HG03460 (cell line): Measurements from ENCODE around the gene EDRF1.

Experiments used
- ATAC-seq: cut with Tn5 transposase; IDR thresholded peaks from one replicate; pipeline ENCODE4 v1.9.1; 2021; ENCODE audit not compliant: unreplicated experiment

The EDRF1 gene

DNA sequence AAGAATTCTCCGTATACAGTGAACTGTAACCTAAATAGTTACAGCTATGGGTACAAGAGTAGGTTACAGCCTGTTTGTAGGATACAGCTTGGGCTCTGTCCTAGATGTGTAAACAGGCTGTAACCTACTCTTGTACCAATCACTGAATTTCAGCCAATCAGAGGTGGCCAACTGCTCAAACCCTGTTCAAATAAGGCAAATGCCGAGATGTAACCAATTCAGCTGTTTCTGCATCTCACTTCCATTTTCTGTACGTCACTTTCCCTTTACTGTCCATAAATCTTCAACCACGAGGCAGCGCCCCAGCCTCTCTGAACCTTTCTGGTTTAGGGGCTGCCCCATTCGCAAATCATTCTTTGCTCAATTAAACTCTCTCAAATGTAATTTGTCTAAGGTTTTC, 64.4 kb downstream of the EDRF1 start:
- ATAC-seq = peak; percentile 72

- ATAC-seq = no peak
Observed at GRCh38 chr10:125785791-125786190, 66.3 kb downstream of the EDRF1 start.

GRCh38 chr10:125788156-125789034, 68.9 kb downstream of the EDRF1 start:
- no peak for ATAC-seq

DNA sequence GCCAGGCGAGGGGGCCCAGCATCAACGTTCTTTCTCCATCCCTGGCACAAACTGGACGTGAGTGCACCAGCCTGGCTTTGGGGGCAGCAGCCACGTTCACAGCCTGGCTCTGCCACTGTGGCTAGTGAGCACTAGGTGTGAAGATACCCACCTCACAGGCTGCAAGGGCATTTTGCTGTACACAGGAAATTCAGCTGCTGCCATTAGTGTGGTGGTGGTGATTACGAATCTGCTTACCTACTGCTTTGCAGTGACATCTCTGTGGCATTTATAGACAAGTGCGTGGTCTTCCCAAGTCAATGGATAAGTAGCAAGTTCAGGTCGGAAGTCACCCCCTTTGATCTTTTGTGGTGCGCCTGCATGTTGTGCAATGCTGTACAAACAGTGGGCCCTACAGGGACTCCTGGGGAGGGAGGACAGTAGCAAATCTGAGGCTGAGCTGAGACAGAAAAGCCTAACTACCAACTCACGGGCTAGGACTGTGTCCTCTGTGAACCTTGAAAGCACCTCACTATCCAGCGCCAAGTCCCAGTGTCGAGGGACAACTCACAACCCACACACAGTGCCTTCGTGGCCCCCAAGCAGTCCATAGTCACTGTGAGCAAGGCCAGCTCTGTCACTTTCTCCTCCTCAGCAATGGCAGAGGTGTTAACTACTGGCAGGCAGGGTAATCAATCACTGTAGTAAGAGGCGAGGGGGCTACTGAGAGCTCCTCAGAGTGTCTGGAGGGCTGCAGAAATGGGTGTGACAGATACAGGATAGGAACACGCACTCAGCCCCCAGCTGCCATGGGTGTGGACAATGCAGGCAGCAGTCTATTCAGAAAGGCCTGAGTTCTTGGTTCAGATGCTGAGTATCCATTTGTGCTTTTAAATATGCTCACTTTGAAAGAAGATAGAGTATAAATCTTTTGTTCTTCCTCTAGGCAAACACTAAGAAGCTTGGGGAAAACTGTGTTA, 73.1 kb downstream of the EDRF1 start:
- ATAC-seq = no peak

- no peak for ATAC-seq
Observed at GRCh38 chr10:125795128-125795527, 75.6 kb downstream of the EDRF1 start.

DNA sequence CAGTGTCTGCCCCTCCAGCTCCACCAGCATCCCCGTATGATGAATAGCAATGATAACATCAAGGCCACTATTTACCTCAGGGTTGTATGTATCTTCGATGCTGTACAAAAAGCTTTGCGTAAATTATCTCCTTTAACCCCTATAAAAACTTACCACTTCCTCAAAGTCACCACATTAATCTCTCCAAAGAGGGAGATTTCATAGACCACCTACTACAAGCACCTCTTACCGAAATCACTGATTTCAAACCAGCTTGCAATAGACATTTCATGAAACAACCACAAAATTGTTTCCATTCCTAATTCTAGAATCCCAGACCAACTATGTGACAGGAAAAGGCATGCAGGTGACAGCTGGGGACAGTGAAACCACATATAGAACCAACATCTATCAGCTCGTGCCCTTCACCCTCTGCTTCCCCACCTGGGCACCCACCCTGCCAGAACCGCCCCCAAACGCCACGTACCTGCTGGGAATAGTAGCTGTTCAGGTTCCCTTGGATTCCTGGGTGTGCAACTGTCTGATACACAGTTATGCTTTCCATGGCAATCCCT, 76.2 kb downstream of the EDRF1 start:
- ATAC-seq = no peak

- ATAC-seq = no peak
Observed at GRCh38 chr10:125797424-125797823, 77.9 kb downstream of the EDRF1 start.

- ATAC-seq = no peak
Observed at GRCh38 chr10:125797994-125798662, 78.6 kb downstream of the EDRF1 start.

DNA sequence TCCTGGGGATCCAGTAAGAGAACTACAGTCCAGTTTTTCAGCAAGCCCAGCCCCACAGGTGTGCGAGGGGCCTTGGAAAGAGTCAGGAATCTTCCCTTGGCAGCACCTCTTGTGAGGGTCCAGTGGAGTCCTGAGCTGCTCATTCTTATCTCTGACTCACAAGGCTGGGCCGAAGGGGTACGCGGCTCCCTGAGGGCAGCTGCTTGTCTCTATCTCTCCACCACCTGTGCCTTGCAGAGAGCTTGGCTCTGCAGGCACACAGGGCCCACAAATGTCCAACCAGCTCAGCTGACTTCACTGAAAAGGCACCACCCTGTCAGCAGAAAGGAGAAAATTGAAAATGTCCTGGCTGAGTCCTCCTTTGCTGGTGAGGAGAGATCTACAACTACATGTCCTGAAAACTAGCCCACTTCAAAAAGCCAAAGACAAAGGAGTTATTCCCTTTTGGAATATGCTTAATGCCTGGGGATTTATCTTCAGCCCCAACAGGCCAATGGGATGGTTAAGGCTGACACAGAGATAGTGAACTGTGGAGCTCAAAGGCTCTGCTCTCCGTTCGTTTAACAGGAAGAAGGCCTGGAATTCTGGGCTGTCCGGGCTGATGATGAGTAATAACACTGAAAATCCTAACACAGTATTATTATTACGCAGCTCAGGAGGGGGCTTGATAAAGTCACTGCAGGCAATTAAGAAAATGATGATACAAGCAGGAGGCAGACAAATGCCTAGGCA, 80.1 kb downstream of the EDRF1 start:
- ATAC-seq = no peak

GRCh38 chr10:125801574-125801973, 82.1 kb downstream of the EDRF1 start:
- ATAC-seq = no peak

- ATAC-seq = no peak
Observed at GRCh38 chr10:125802131-125802530, 82.6 kb downstream of the EDRF1 start.

- no peak for ATAC-seq
Observed at GRCh38 chr10:125802739-125803138, 83.2 kb downstream of the EDRF1 start.

DNA sequence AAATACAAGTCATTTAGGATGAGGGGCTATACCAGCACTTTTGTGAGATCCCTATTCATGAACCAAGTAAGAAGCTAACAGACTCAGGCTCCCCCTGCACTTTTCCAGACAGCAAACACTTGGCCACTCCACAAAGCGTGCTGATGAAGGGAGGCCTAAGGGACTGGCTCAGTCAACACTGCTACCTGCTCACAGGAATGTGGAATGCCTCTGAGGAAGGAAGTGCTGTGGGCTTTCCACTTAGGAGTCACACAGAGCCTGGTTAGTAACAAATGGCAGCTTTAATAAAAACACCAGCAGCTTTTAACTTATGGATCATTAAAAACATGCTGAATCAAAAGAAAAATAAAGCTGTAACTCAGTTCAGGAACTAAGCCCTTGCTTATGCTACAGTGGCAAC, 88.5 kb downstream of the EDRF1 start:
- no peak for ATAC-seq

- ATAC-seq = no peak
Observed at GRCh38 chr10:125811251-125811650, 91.7 kb downstream of the EDRF1 start.

GRCh38 chr10:125812128-125812750, 92.7 kb downstream of the EDRF1 start:
- no peak for ATAC-seq
